Measurements from ENCODE around the gene IL1RAPL2. TPM values are rescaled to one million over a fixed set of nuclear protein-coding genes. Genes with fewer than 3 reads are reported as not detected.

IL1RAPL2 gene
- polyA plus RNA-seq, 2 of the 4 experiments (the other 2 are of a cell fraction): not detected

DNA sequence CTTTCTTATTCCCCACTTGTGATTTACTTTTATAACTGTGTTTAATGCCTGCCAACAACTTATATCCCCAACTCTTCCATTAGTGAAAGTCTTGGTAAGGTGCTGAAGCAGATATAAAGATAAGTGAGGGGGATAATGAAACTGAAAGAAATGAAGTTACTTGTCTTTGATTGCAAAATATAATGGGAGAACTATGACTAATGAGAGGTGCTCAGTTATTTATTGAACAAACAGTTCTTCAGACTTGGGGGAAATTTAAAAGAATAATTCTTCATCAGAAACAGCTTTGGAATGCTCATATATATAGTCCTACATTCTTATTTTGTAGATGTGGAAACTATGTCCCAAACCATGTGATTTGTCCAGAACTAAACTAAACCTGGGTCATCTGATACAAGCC, 441.0 kb downstream of the IL1RAPL2 start:
- no peak for FAIRE-seq
- ATAC-seq: no peak
- TF ChIP-seq TP53 (CRISPR knock-in tag; IDR thresholded peaks at IDR 0.05) (no peak), ZFP36 (IDR thresholded peaks at IDR 0.05; ENCODE audit: borderline replicate concordance, partially characterized antibody) (no peak), RNF2 (IDR thresholded peaks at IDR 0.05; ENCODE audit: borderline replicate concordance, low read depth) (no peak), NR3C1 (IDR thresholded peaks at IDR 0.05) (no peak), EHF (CRISPR knock-in tag; IDR thresholded peaks at IDR 0.05) (no peak), HES2 (IDR thresholded peaks at IDR 0.05) (no peak), JUN (IDR thresholded peaks at IDR 0.05) (no peak), FOXS1 (CRISPR knock-in tag; IDR thresholded peaks at IDR 0.05) (no peak), RARB (CRISPR knock-in tag; IDR thresholded peaks at IDR 0.05) (no peak), CBX2 (IDR thresholded peaks at IDR 0.05; ENCODE audit: borderline replicate concordance, low read depth) (no peak), RFX5 (IDR thresholded peaks at IDR 0.05) (no peak), RCOR1 (IDR thresholded peaks at IDR 0.05; ENCODE audit: low read depth, low read length) (no peak), HMGXB4 (CRISPR knock-in tag; IDR thresholded peaks at IDR 0.05; ENCODE audit: borderline replicate concordance) (no peak), MAFK (IDR thresholded peaks at IDR 0.05; ENCODE audit: partially characterized antibody) (no peak), MAZ (IDR thresholded peaks at IDR 0.05; ENCODE audit: borderline replicate concordance, low read depth, low read length) (no peak), BCL3 (IDR thresholded peaks at IDR 0.05) (no peak)
- ChIA-PET POLR2A (no interaction called here), CTCF (no interaction called here)
- Histone ChIP-seq H3K9me3 (no peaks in the 10 kb centered on the region), H3K27ac (no peak overlapping the region), H3K4me3 (no peak overlapping the region), H3K4me2 (no peak overlapping the region), H3K4me1 (no peaks in the 10 kb centered on the region)
- DNase-seq (ENCODE audit: low read depth in 1 of 2, low spot score in 1 of 2): no peak

- no peak for ATAC-seq
- ChIA-PET POLR2A (no interaction called here), CTCF (no interaction called here)
- H3K4me3 ChIP-seq: no peak overlapping the region
- DNase-seq (ENCODE audit: low read depth in 1 of 2, low spot score in 1 of 2): no peak
- TF ChIP-seq BCL3 (IDR thresholded peaks at IDR 0.05) (no peak), TFCP2L1 (CRISPR knock-in tag; IDR thresholded peaks at IDR 0.05) (no peak), HOXB5 (CRISPR knock-in tag; IDR thresholded peaks at IDR 0.05) (no peak), CEBPB (IDR thresholded peaks at IDR 0.05) (no peak), HDAC2 (IDR thresholded peaks at IDR 0.05) (no peak), MYC (IDR thresholded peaks at IDR 0.05; ENCODE audit: borderline replicate concordance, low read length) (no peak), KDM5A (IDR thresholded peaks at IDR 0.05) (no peak)
- H3K9me3 ChIP-seq: no peaks in the 10 kb centered on the region
- no peak overlapping the region for H3K27ac ChIP-seq
- 50% methylated on average over 2 of the region's 2 CpGs for WGBS (ENCODE audit: missing lambda C conversion rate)
- FAIRE-seq: no peak
- H3K4me2 ChIP-seq: no peak overlapping the region
- H3K4me1 ChIP-seq: no peaks in the 10 kb centered on the region
Measured at GRCh38 chrX:105013719-105014118, 447.7 kb downstream of the IL1RAPL2 start.

GRCh38 chrX:105017641-105018040, 451.6 kb downstream of the IL1RAPL2 start:
- ChIA-PET POLR2A (no interaction called here), CTCF (no interaction called here)
- no peak for TF ChIP-seq ESRRA (IDR thresholded peaks at IDR 0.05; ENCODE audit: borderline replicate concordance, low read length)
- TF ChIP-seq MAX (IDR thresholded peaks at IDR 0.05): no peak
- no peak for TF ChIP-seq FOXS1 (CRISPR knock-in tag; IDR thresholded peaks at IDR 0.05)
- no peak for TF ChIP-seq ZSCAN20 (CRISPR knock-in tag; IDR thresholded peaks at IDR 0.05)
- TF ChIP-seq HOXA7 (CRISPR knock-in tag; IDR thresholded peaks at IDR 0.05): no peak
- no peak for TF ChIP-seq HMGXB4 (CRISPR knock-in tag; IDR thresholded peaks at IDR 0.05; ENCODE audit: borderline replicate concordance)
- TF ChIP-seq ZNF302 (CRISPR knock-in tag; IDR thresholded peaks at IDR 0.05): no peak
- no peak for TF ChIP-seq NPAS2 (CRISPR knock-in tag; IDR thresholded peaks at IDR 0.05; ENCODE audit: borderline replicate concordance)
- TF ChIP-seq NFE2L2 (conservative IDR thresholded peaks at IDR 0.05; ENCODE audit: low read length): no peak
- TF ChIP-seq, protein P1, sequence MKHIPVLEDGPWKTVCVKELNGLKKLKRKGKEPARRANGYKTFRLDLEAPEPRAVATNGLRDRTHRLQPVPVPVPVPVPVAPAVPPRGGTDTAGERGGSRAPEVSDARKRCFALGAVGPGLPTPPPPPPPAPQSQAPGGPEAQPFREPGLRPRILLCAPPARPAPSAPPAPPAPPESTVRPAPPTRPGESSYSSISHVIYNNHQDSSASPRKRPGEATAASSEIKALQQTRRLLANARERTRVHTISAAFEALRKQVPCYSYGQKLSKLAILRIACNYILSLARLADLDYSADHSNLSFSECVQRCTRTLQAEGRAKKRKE (CRISPR knock-in tag; IDR thresholded peaks at IDR 0.05; ENCODE audit: low read depth): no peak

More at GRCh38 chrX:105017641-105018040, 451.6 kb downstream of the IL1RAPL2 start:
- Histone ChIP-seq H3K4me1 (no peaks in the 10 kb centered on the region), H3K27ac (no peak overlapping the region), H3K4me2 (no peak overlapping the region), H3K4me3 (no peak overlapping the region), H3K9me3 (no peaks in the 10 kb centered on the region)
- 6% methylated on average over 2 of the region's 2 CpGs for WGBS (ENCODE audit: missing lambda C conversion rate)
- ATAC-seq (no peak), FAIRE-seq (no peak), DNase-seq (ENCODE audit: low read depth in 1 of 2, low spot score in 1 of 2) (no peak)
